GM21723 (cell line): ENCODE results near the gene ZNF613.
"Not testable (repeated sequence)": the region's sequence is repeated elsewhere in the genome, so short reads cannot be mapped to it uniquely, and the experiment has no call there.

Experiments
- ATAC-seq: cut with Tn5 transposase; IDR thresholded peaks from one replicate; pipeline ENCODE4 v1.9.1; 2021; ENCODE audit warnings: mild to moderate bottlenecking, moderate library complexity; ENCODE audit not compliant: unreplicated experiment

ZNF613 gene

GRCh38 chr19:51938936-51939335, 11.7 kb downstream of the ZNF613 start:
- ATAC-seq, result no peak

GRCh38 chr19:51944798-51945552, 17.7 kb downstream of the ZNF613 start:
- no peak for ATAC-seq

GRCh38 chr19:51946602-51947001, 19.3 kb downstream of the ZNF613 start:
- ATAC-seq, result no peak

GRCh38 chr19:51948975-51949374, 21.7 kb downstream of the ZNF613 start:
- ATAC-seq, result no peak

- not testable (repeated sequence) for ATAC-seq
Measured at GRCh38 chr19:51957846-51958245, 30.6 kb downstream of the ZNF613 start.

GRCh38 chr19:51959791-51960190, 32.5 kb downstream of the ZNF613 start:
- no peak for ATAC-seq

GRCh38 chr19:51960621-51961233, 33.5 kb downstream of the ZNF613 start:
- ATAC-seq, result not testable (repeated sequence)

GRCh38 chr19:51965583-51965982, 38.3 kb downstream of the ZNF613 start:
- no peak for ATAC-seq

- ATAC-seq, result no peak
Measured at GRCh38 chr19:51970718-51971117, 43.4 kb downstream of the ZNF613 start.

GRCh38 chr19:51971624-51972023, 44.4 kb downstream of the ZNF613 start:
- ATAC-seq, result no peak

- not testable (repeated sequence) for ATAC-seq
Measured at GRCh38 chr19:51975787-51976186, 48.5 kb downstream of the ZNF613 start.

- ATAC-seq, result no peak
Measured at GRCh38 chr19:51976852-51977251, 49.6 kb downstream of the ZNF613 start.

GRCh38 chr19:51977346-51977745, 50.1 kb downstream of the ZNF613 start:
- no peak for ATAC-seq

- no peak for ATAC-seq
Measured at GRCh38 chr19:51978882-51979281, 51.6 kb downstream of the ZNF613 start.

- ATAC-seq, result no peak
Measured at GRCh38 chr19:51980116-51980736, 53.0 kb downstream of the ZNF613 start.

GRCh38 chr19:51980926-51981325, 53.7 kb downstream of the ZNF613 start:
- not testable (repeated sequence) for ATAC-seq

GRCh38 chr19:51983361-51983760, 56.1 kb downstream of the ZNF613 start:
- ATAC-seq, result no peak

GRCh38 chr19:51986309-51987291, 59.3 kb downstream of the ZNF613 start, which contains the start of gene ZNF350:
Gene ZNF350, minus strand, starts transcription at chr19:51986840. Its CDS starts 12,480 bp downstream, at chr19:51974360.
- peak; percentile 92 for ATAC-seq

- no peak for ATAC-seq
Measured at GRCh38 chr19:51993422-51993821, 66.2 kb downstream of the ZNF613 start.

GRCh38 chr19:51994048-51994644, 66.9 kb downstream of the ZNF613 start:
- no peak for ATAC-seq
